Measurements from ENCODE around the gene OR2G2.

OR2G2 gene

DNA sequence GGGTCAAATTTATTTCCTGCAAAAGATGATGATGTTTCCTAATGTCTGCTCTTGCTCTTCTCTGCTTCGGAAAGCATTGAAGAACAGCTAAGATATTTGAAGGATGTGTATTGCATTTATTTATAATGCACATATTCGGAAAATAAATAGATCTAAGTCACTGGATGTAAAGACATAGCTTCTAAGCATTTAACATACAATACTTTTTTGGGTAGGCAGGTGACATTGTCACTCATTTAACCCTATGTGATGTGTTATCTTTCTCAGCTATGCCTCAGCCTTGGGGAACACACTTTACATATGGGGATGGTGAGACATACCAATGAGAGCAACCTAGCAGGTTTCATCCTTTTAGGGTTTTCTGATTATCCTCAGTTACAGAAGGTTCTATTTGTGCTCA lies at the start of gene OR2G2:
Gene OR2G2, plus strand, starts transcription at position 301 of the 400 bp plus-strand sequence. Its CDS starts 0 bp downstream, at position 301.
- DNase-seq, result no peak

DNA sequence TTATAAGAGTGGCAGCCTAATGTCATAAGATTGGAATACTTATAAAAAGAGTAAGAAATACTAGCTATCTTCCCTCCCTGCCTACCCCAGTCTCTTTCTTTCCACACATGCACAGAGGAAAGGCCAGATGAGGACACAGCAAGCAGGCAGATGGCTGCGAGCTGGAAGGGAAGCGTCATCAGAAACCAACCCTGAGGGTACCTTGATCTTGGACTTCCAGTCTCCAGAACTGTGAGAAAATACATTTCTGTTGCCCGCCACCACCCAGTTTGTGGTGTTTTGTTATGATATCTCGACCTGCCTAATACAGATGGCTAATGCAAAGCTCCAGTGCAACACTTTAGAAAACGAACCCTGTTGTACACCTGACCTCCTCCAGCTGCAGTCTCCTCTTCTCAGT lies 49.6 kb upstream of the OR2G2 start:
- DNase-seq, result no peak

DNA sequence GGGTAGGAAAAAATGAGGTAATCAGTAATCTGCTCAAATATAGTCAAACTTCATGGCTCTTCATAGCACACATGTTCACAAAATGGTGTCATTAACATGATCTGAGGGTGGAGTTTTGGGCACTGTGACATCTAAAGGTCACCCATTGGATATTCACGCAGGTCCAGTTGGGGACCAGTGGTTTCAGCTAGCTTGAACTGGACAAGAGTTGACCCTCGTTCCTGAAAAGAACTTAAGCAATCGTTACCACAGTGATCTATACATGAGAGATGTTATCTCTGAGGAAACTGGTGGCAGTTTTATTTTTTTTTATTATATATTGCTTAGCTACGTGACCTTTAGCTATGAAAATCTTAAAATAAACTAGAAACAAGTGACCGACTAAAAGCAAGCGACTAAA lies 48.9 kb upstream of the OR2G2 start:
- DNase-seq, result no peak

DNA sequence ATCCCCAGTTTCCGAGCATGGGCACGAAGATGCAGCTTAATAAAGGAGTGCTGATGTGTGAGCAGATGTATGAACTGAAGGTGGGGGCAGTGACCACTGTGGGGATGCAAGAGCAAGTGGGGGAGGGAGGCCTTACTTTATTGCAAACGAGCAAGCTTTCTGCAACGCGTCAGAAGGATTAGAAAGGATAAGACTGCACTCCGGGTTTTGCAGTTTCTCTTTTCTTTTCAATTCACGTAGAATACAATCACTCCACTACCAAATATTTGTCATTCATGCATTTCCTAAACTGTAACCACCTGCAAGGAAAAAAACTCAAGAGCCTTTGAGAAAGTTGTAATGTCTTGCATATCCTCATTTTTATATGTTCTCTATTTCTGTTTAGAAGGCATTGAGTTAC lies 47.6 kb upstream of the OR2G2 start:
- DNase-seq, result no peak

DNA sequence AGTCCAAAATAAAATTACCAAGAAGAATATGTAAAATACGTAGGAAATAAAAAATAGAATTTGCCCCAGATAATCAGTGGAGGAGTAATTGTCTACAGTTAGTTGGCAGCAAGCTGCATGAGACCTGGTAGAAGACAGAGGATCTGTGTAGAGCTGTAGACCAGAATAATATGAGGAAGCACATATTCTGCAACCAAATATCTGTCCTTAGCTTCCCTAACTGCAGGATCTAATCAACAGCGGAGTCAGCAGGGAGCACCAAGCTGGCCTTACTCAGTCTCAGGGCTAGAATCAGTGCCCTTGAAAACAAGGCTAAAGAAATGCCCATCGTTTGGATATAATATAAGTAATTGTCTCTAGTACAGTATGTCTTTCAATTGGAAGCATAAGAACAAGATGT lies 45.3 kb upstream of the OR2G2 start:
- no peak for DNase-seq

DNA sequence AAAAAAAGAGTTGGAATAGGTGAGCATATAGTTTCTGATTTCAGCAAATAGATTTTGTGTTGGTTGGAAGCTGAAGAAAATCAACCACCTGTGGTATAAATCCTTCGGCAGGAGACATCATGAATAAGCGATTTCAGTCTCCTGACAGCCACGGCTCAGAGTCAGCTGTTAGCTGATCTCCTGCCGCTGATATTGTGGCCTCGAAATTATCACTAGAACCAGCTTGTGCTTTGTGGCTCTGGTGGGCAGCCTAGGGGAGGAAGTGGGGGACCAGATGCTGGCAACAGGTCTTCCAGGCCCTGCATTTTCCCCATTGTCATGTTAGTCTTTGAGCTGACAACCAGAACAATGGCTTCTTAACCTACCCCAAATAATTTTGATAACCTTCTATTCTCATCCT lies 40.1 kb upstream of the OR2G2 start:
- no peak for DNase-seq

GRCh38 chr1:247548769-247549182 lies 39.4 kb upstream of the OR2G2 start, which contains the start of gene GCSAML:
Gene GCSAML, plus strand, starts transcription at chr1:247549134. Its CDS starts 58 bp downstream, at chr1:247549192.
- DNase-seq, result no peak

DNA sequence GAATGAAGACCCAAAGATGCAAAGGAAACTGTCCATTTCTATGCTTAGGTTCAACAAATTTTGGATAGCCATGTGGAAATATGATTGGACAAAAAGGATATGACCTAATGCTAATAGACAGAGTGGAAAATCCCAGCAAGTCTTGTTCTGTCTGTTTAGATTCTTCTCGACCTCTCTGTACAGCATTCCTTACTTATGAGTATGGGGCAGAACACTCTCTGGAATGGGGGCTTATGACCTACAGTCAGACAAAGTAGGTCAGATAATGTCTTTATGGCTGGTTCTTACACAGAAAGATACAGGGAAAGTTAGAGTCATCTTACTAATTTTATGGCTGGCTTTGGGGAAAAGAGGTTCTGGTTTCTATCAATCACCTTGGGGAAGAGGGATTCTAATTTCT lies 36.4 kb upstream of the OR2G2 start:
- no peak for DNase-seq

DNA sequence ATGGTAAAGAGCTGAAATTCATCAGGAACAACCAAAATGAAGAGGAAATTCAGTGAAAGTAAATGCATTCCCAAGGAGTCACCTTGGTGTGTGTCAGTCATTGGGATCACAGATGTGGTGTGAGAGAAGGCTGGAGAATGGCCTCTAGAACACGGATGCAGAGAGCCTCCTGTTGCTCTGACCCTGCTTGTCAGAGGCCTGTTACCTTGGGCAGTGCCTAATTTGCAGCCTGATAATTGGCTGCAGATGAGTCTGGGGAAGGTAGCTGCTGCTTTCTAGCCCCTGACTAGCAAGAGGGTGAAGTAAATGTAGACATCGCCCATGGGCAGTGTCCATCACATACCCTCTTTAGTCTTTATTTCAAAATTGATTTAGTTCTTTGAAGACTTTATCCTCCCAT lies 35.9 kb upstream of the OR2G2 start:
- no peak for DNase-seq

DNA sequence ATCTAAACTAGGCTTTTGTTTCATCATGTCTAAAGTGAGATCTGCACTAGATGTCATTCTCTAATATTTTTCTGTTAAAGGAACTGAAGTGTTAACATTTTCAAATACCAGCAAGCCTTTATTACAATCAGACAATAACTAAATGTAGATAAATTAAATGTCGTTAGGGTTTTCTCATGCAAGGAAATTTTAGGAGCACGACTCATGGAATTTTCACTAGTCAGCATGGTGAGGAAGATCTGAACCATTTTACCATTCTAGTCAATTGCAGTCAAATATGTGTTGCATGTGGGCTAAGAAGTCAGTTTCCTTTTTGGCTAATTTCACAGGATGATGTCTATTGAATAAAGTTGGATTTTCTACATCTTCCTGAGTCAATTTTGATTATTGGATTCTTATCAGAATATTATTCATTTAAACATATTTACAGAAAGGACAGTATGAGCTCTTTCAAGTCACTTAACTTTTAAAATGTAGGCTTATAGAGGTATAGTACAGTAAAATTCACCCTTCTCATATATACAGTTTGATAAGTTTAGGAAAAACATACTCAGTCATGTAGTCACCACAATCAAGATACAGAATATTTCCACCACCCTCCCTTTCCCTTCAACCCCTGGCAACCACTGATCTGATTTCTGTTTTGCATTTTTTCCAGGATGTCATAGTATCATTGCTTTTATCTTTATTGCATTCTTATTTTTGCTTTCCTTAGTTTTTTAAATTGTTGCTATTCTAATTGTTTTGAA lies 30.1 kb upstream of the OR2G2 start:
- no peak for DNase-seq

- no peak for DNase-seq
Observed at GRCh38 chr1:247561711-247562110, 26.4 kb upstream of the OR2G2 start.

GRCh38 chr1:247562198-247562597 lies 26.0 kb upstream of the OR2G2 start:
- DNase-seq, result no peak

DNA sequence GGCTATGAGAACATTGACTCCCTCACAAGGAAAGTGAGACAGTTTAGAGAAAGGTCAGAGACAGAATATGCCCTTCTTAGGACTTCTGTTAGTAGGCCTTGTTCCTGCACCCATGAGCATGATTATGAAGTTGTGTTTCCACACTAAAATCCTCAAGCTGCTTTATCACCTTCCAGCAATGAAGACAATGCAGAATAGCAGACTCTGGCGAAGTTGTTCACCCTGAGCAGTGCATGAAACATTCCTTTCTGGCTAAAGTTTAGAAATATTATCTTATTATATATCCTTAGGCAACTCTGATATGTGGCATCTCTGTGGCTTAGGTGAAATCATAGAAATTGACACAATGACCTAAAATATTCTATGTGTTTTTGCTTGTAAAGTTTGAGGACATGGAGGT lies 13.9 kb upstream of the OR2G2 start:
- DNase-seq, result no peak

DNA sequence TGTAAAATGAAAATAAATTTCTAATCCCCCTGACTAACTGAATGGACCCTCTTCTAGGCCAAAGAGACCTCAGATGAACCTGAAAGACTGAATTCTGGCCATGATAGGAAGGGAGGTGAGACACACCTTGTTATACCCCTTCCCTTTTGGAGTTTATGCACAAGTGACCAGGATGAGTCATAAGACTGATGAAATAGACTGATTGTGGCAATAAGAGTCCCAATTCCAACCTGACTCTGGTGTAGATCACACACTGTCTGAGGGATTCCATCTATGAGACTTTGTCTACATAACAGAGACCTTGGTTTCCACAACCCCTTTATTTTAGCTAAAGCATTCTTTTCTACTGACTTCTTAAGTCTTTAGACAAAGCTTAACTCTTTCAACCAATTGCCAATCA lies 13.5 kb upstream of the OR2G2 start:
- no peak for DNase-seq

DNA sequence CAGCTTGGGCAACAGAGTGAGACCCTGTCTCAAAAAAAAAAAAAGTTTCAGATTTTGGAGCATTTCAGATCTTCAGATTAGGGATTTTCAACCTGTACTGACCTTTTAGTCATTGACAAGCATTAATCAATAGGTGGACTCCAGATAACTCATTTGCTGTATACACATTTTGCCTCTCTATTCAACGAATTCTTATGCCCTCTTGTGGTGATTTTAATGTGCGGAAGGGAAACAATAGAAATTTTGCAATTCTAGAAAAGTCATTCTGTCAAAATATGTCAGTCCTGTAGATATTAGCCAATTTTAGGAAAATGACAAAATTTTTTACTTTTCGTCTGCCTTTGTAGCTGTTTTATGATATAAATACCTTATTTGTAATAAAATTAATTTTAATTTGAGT lies 11.6 kb upstream of the OR2G2 start:
- DNase-seq, result no peak

- no peak for DNase-seq
Observed at GRCh38 chr1:247578946-247579460, 9.2 kb upstream of the OR2G2 start.

- no peak for DNase-seq
Observed at GRCh38 chr1:247605286-247605685, 17.1 kb downstream of the OR2G2 start, which contains the start of gene OR2G3. Gene OR2G3, plus strand, starts transcription at chr1:247605586. Its CDS starts 0 bp downstream, at chr1:247605586.

GRCh38 chr1:247613405-247613804 lies 25.2 kb downstream of the OR2G2 start:
- DNase-seq, result no peak

DNA sequence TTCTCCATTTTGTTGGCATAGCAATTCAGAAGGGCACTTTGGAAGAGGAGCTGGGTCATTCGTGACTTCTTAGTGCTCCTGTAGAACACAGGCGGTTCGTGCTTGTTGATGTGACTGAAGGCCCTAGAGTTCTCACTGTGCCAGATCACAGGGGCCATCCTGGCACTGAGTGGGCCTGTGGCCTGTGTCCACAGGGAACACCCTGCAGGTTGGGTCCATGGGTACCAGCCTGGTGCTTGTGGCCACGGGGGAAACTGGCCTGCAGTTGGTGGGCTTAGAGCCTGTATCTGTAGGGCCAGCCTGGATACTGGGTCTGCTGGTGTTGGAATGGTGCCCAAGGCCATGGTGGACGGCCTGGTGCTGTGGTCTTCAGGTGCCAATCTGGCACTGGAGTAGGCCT lies 26.5 kb downstream of the OR2G2 start:
- DNase-seq, result no peak

GRCh38 chr1:247627951-247628350 lies 39.8 kb downstream of the OR2G2 start:
- no peak for DNase-seq

DNA sequence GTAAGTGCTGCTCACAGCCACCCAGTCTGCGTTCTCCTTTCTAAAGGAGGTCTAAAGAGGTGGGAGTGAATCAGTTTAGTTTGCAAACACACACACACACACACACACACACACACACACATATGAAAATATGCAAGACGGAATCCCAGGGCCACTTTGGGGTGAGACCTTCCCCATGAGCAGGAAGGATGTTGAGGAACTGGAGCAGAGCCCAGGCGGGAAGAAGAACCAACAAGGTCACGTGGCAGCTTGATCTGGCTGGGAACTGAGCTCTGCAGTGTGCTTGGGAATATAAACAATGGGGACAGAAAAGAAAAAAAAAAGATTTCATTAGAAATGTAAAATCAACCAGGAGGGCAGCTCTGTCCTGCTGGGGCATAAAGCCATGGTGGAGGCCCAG lies 49.9 kb downstream of the OR2G2 start:
- DNase-seq, result no peak

DNA sequence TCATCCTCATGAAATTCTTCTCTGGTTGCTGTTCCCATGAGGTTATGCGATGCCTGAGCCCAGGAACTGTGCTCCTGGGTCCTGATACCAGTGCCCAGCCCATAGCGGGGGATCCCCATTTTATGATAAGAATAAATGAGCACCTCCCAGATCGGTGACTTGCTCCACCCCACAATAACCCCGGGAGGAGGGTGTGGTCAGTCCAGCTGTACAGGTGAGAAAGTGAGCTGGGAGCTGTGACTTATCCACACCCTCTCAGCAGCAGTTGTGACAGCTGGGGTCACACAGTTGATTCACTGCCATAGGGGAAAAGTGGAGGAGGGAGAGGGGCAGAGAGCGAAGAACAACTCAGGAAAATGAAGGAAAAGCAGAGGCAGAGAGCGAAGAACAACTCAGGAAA lies 50.6 kb downstream of the OR2G2 start:
- DNase-seq, result no peak
